ENCODE data around the gene AFTPH.
A peak's percentile ranks its signal among the peaks of the same experiment; 100 is the strongest.

AFTPH gene

GRCh38 chr2:64568836-64569235 is 44.7 kb downstream of the AFTPH start:
- no peaks in the 10 kb centered on the region for H3K9me2 ChIP-seq (replicated peaks; ENCODE audit: insufficient read depth, low read length)
- no peaks in the 10 kb centered on the region for H4K20me1 ChIP-seq (ENCODE audit: insufficient read depth, low read length)
- no peak overlapping the region for H3K9ac ChIP-seq (ENCODE audit: low read length)
- no peaks in the 10 kb centered on the region for H3K27me3 ChIP-seq (replicated peaks; ENCODE audit: insufficient read depth, low read length)
- no peaks in the 10 kb centered on the region for H3K4me1 ChIP-seq (ENCODE audit: low read length)
- H3K79me2 ChIP-seq (ENCODE audit: low read length): peaks cover 6% of the 10 kb centered on the region
- H3K9me3 ChIP-seq (replicated peaks; ENCODE audit: insufficient read depth, low read length): no peaks in the 10 kb centered on the region
- no peak for DNase-seq
- no peak overlapping the region for H3K27ac ChIP-seq (ENCODE audit: low read length)
- no peaks in the 10 kb centered on the region for H3F3A ChIP-seq (ENCODE audit: insufficient read depth, low read length)
- H3K4me2 ChIP-seq (ENCODE audit: low read depth, low read length): no peak overlapping the region
- no peak overlapping the region for H2AFZ ChIP-seq (ENCODE audit: low read length)
- peaks cover 3% of the 10 kb centered on the region; the same call in 1 of the 2 replicates for H3K36me3 ChIP-seq (replicated peaks; ENCODE audit: insufficient read depth, low read length)
- TF ChIP-seq EZH2 (optimal IDR thresholded peaks at IDR 0.05; ENCODE audit: low read depth, low read length): no peak
- TF ChIP-seq, protein P1, sequence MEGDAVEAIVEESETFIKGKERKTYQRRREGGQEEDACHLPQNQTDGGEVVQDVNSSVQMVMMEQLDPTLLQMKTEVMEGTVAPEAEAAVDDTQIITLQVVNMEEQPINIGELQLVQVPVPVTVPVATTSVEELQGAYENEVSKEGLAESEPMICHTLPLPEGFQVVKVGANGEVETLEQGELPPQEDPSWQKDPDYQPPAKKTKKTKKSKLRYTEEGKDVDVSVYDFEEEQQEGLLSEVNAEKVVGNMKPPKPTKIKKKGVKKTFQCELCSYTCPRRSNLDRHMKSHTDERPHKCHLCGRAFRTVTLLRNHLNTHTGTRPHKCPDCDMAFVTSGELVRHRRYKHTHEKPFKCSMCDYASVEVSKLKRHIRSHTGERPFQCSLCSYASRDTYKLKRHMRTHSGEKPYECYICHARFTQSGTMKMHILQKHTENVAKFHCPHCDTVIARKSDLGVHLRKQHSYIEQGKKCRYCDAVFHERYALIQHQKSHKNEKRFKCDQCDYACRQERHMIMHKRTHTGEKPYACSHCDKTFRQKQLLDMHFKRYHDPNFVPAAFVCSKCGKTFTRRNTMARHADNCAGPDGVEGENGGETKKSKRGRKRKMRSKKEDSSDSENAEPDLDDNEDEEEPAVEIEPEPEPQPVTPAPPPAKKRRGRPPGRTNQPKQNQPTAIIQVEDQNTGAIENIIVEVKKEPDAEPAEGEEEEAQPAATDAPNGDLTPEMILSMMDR (IDR thresholded peaks at IDR 0.05; ENCODE audit: low read length): no peak
- TF ChIP-seq EZH2phosphoT487 (IDR thresholded peaks at IDR 0.05; ENCODE audit: low read length): no peak
- H3K4me3 ChIP-seq (ENCODE audit: low read length): no peak overlapping the region

GRCh38 chr2:64574871-64575270 is 50.7 kb downstream of the AFTPH start:
- Histone ChIP-seq H3K36me3 (replicated peaks; ENCODE audit: insufficient read depth, low read length) (peaks cover 6% of the 10 kb centered on the region; the same call in 1 of the 2 replicates), H3K4me3 (ENCODE audit: low read length) (no peak overlapping the region)

DNA sequence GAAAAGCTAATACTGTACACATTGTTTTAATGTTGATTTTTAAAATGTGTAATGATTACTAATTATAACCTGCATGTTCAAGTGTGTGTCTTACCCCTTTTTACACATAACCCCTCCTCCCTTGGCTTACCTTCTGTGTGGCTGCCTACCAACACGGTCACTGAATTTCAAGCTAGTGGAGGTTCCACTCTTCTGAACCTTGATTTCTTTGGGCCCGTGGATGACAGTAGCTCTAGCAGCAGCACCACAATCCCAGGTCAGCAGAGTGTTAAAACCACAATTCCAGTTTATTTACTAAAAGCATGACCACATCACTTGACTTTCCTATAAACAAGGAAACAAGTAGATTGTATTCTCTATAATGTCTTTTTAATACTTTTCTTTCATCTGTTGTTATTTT is 56.9 kb downstream of the AFTPH start:
- Histone ChIP-seq H3K36me3 (replicated peaks; ENCODE audit: insufficient read depth, low read length) (peaks cover 12% of the 10 kb centered on the region; the same call in 1 of the 2 replicates), H3K27me3 (replicated peaks; ENCODE audit: insufficient read depth, low read length) (no peaks in the 10 kb centered on the region), H3K4me1 (ENCODE audit: low read length) (peaks cover 42% of the 10 kb centered on the region), H3K9ac (ENCODE audit: low read length) (no peak overlapping the region), H3K9me3 (replicated peaks; ENCODE audit: insufficient read depth, low read length) (no peaks in the 10 kb centered on the region), H2AFZ (ENCODE audit: low read length) (no peak overlapping the region), H3F3A (ENCODE audit: insufficient read depth, low read length) (peaks cover 39% of the 10 kb centered on the region), H3K27ac (ENCODE audit: low read length) (no peak overlapping the region), H3K79me2 (ENCODE audit: low read length) (0 out of 2 replicates have a peak, but pooled peaks cover 5% of the 10 kb centered on the region), H3K4me2 (ENCODE audit: low read depth, low read length) (no peak overlapping the region), H3K9me2 (replicated peaks; ENCODE audit: insufficient read depth, low read length) (no peaks in the 10 kb centered on the region), H4K20me1 (ENCODE audit: insufficient read depth, low read length) (no peaks in the 10 kb centered on the region), H3K4me3 (ENCODE audit: low read length) (no peak overlapping the region)
- no peak for DNase-seq
- TF ChIP-seq EZH2 (optimal IDR thresholded peaks at IDR 0.05; ENCODE audit: low read depth, low read length): no peak

More at GRCh38 chr2:64574871-64575270, 50.7 kb downstream of the AFTPH start:
- H3K4me2 ChIP-seq (ENCODE audit: low read depth, low read length): no peak overlapping the region
- no peak overlapping the region for H3K27ac ChIP-seq (ENCODE audit: low read length)
- no peak overlapping the region for H3K9ac ChIP-seq (ENCODE audit: low read length)
- TF ChIP-seq EZH2 (optimal IDR thresholded peaks at IDR 0.05; ENCODE audit: low read depth, low read length): no peak
- no peaks in the 10 kb centered on the region for H3K9me2 ChIP-seq (replicated peaks; ENCODE audit: insufficient read depth, low read length)
- no peaks in the 10 kb centered on the region for H3F3A ChIP-seq (ENCODE audit: insufficient read depth, low read length)
- no peaks in the 10 kb centered on the region for H3K9me3 ChIP-seq (replicated peaks; ENCODE audit: insufficient read depth, low read length)
- no peaks in the 10 kb centered on the region for H3K79me2 ChIP-seq (ENCODE audit: low read length)
- H2AFZ ChIP-seq (ENCODE audit: low read length): no peak overlapping the region
- DNase-seq: no peak
- no peaks in the 10 kb centered on the region for H3K4me1 ChIP-seq (ENCODE audit: low read length)
- no peaks in the 10 kb centered on the region for H3K27me3 ChIP-seq (replicated peaks; ENCODE audit: insufficient read depth, low read length)
- H4K20me1 ChIP-seq (ENCODE audit: insufficient read depth, low read length): no peaks in the 10 kb centered on the region

GRCh38 chr2:64581777-64582539 is 57.8 kb downstream of the AFTPH start:
- H3K36me3 ChIP-seq (replicated peaks; ENCODE audit: insufficient read depth, low read length): peaks cover 9% of the 10 kb centered on the region; the same call in 1 of the 2 replicates
- no peak overlapping the region for H2AFZ ChIP-seq (ENCODE audit: low read length)
- peaks cover 47% of the 10 kb centered on the region for H3K4me1 ChIP-seq (ENCODE audit: low read length)
- H4K20me1 ChIP-seq (ENCODE audit: insufficient read depth, low read length): no peaks in the 10 kb centered on the region
- H3F3A ChIP-seq (ENCODE audit: insufficient read depth, low read length): peaks cover 49% of the 10 kb centered on the region
- H3K9ac ChIP-seq (ENCODE audit: low read length): no peak overlapping the region
- TF ChIP-seq EZH2phosphoT487 (IDR thresholded peaks at IDR 0.05; ENCODE audit: low read length) (no peak), EZH2 (optimal IDR thresholded peaks at IDR 0.05; ENCODE audit: low read depth, low read length) (no peak)
- TF ChIP-seq, protein P1 (IDR thresholded peaks at IDR 0.05; ENCODE audit: low read length): no peak
- no peaks in the 10 kb centered on the region for H3K27me3 ChIP-seq (replicated peaks; ENCODE audit: insufficient read depth, low read length)
- H3K4me2 ChIP-seq (ENCODE audit: low read depth, low read length): peak overlapping the region; percentile 46
- H3K9me3 ChIP-seq (replicated peaks; ENCODE audit: insufficient read depth, low read length): no peaks in the 10 kb centered on the region
- H3K9me2 ChIP-seq (replicated peaks; ENCODE audit: insufficient read depth, low read length): no peaks in the 10 kb centered on the region
- H3K79me2 ChIP-seq (ENCODE audit: low read length): 0 out of 2 replicates have a peak, but pooled peaks cover 5% of the 10 kb centered on the region
- DNase-seq: no peak
- H3K4me3 ChIP-seq (ENCODE audit: low read length): peak overlapping the region; percentile 9; the same call in 1 of the 2 replicates
- peak overlapping the region; percentile 40; the same call in 1 of the 2 replicates for H3K27ac ChIP-seq (ENCODE audit: low read length)
